Muscle layer of colon (tissue), 2 donors: ENCODE data around the gene RNF133.
"Not testable (repeated sequence)": the region's sequence is repeated elsewhere in the genome, so short reads cannot be mapped to it uniquely, and the experiment has no call there.

Source experiments
- H3K27ac ChIP-seq: one replicate; pipeline ENCODE4 v1.7.0; 2013; ENCODE audit warnings: low read depth, mild to moderate bottlenecking, low read length, moderate library complexity
- H3K27me3 ChIP-seq, 2 donors: one replicate each; pipeline ENCODE4 v1.7.0; 2013; ENCODE audit warnings: low read length in 2 of 2, mild to moderate bottlenecking in 2 of 2; ENCODE audit not compliant: insufficient read depth in 2 of 2, control insufficient read depth in 1 of 2
- H3K36me3 ChIP-seq: one replicate; pipeline ENCODE4 v1.7.0; 2013; ENCODE audit warnings: mild to moderate bottlenecking, low read length; ENCODE audit not compliant: insufficient read depth
- H3K4me1 ChIP-seq: one replicate; pipeline ENCODE4 v1.7.0; 2013; ENCODE audit warnings: mild to moderate bottlenecking, low read length; ENCODE audit not compliant: insufficient read depth
- H3K4me3 ChIP-seq, 2 donors: one replicate each; pipeline ENCODE4 v1.7.0; 2013; ENCODE audit warnings: low read length in 2 of 2, low read depth in 1 of 2, mild to moderate bottlenecking in 1 of 2, moderate library complexity in 1 of 2
- H3K9ac ChIP-seq: one replicate; pipeline ENCODE4 v1.7.0; 2013; ENCODE audit warnings: low read length
- H3K9me3 ChIP-seq: one replicate; pipeline ENCODE4 v1.7.0; 2013; ENCODE audit warnings: mild to moderate bottlenecking, low read length
- donor health status: abdominal sarcoma.
- donor health status: Adenocarcinoma of cecum.

The RNF133 gene

DNA sequence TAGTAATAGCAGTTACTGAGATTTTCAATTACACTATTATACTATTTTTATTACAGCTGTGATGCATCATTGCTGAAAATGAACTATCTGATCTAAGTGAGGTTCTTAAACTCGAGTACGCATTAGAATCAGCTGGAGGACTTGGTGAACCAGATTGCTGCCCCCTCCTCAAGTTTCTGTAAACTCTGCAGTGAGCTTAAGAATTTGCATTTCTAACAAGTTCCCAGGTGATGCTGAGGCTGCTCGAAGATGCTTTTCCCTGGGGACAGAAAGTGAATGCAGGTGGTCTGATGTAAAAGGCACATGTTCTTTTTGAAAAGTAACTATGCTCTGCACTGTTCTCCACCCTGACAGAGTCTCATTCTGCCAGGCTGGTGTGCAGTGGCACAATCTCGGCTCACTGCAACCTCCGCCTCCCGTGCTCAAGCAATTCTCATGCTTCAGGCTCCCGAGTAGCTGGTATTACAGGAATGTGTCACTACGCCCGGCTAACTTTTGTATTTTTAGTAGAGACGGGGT, 12.5 kb downstream of the RNF133 start:
- Histone ChIP-seq H3K4me1 (no peaks in the 10 kb centered on the region), H3K27me3 (no peaks in the 10 kb centered on the region), H3K36me3 (no peaks in the 10 kb centered on the region), H3K27ac (no peak overlapping the region), H3K9ac (no peak overlapping the region), H3K9me3 (no peaks in the 10 kb centered on the region), H3K4me3 (no peak overlapping the region)

GRCh38 chr7:122684504-122684903, 14.4 kb downstream of the RNF133 start:
- H3K9ac ChIP-seq = no peak overlapping the region
- H3K9me3 ChIP-seq = no peaks in the 10 kb centered on the region
- H3K27me3 ChIP-seq = no peaks in the 10 kb centered on the region
- no peak overlapping the region for H3K4me3 ChIP-seq
- no peaks in the 10 kb centered on the region for H3K36me3 ChIP-seq
- H3K4me1 ChIP-seq = no peaks in the 10 kb centered on the region
- no peak overlapping the region for H3K27ac ChIP-seq

DNA sequence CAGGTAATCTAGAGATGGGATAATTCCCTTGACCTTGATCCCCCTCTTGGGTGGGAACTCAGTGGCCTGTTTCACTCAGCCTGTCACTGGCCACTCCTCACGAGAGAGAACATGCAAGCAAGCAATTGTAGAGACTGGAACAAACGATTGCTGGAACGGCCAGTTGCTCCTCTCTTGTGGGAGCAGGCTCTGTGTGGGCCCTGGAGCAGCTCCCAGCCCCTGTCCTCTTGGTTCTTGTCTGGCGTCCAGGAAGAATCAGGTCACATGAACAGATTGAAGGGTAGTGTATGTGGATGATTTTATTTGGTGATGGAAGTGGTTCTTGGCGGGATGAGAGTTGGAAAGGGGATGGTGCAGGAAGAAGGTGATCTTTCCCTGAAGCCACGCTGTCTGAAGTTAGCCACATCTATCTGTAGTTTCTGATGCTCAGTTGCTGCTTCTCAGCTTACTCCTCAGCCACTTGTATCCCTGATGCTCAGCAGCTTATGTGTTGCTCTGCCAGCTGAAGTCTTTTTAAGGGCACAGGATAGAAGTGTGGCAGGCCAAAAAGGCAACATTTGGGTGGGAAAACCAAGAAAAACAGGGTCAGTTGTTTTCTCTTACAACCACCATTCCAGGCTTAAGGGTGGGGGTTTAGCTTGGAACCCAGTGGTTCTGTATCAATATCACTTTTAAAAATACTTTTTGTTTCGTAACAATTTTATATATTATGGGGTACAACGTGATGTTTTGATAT, 15.9 kb downstream of the RNF133 start:
- no peak overlapping the region for H3K9ac ChIP-seq
- H3K4me3 ChIP-seq = no peak overlapping the region
- no peaks in the 10 kb centered on the region for H3K9me3 ChIP-seq
- H3K27ac ChIP-seq = no peak overlapping the region
- H3K27me3 ChIP-seq = no peaks in the 10 kb centered on the region
- no peaks in the 10 kb centered on the region for H3K4me1 ChIP-seq
- no peaks in the 10 kb centered on the region for H3K36me3 ChIP-seq

- not testable (repeated sequence) for H3K27me3 ChIP-seq, H3K36me3 ChIP-seq, H3K9me3 ChIP-seq, H3K4me3 ChIP-seq, H3K27ac ChIP-seq, H3K4me1 ChIP-seq, H3K9ac ChIP-seq
Observed at GRCh38 chr7:122681186-122681585, 17.7 kb downstream of the RNF133 start.

DNA sequence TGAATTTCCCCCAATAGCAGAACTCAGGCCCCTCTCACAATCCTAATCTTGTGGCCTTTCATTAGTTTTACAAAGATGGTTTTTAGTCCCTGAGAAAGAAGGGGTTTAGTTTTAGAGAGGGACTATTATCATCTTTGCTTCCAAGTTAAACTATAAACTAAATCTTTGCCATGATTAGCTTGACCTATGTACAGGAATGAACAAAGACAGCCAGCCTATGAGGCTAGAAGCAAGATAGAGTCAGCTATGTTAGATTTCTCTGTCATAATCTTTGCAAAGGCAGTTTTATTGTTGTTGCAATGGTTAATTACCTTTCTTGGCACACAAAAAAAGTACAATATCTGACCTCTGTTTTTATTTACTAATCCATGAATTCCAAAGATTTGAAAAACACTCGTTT, 19.1 kb downstream of the RNF133 start:
- Histone ChIP-seq H3K27ac (no peak overlapping the region), H3K36me3 (no peaks in the 10 kb centered on the region), H3K9me3 (no peaks in the 10 kb centered on the region), H3K4me3 (no peak overlapping the region), H3K27me3 (no peaks in the 10 kb centered on the region), H3K4me1 (no peaks in the 10 kb centered on the region), H3K9ac (no peak overlapping the region)

DNA sequence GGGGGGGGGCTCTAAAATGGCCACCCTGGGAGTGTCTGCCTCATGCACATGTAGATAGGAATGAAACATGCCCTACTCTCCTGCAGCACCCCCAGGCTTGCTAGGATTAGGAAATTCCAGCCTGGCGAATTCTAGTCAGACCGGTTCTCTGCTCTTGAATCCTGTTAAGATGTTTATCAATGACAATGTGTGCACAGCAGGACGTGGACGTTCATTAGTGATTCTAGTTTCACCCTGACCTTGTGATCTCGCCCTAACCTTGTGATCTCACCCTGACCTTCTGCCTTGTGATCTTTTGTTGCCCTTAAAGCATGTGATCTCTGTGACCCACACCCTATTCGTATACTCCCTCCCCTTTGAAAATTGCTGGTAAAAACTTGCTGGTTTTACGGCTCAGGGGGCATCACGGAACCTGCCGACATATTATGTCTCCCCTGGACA, 19.6 kb downstream of the RNF133 start:
- not testable (repeated sequence) for H3K9me3 ChIP-seq, H3K27me3 ChIP-seq, H3K4me1 ChIP-seq, H3K36me3 ChIP-seq, H3K27ac ChIP-seq, H3K4me3 ChIP-seq, H3K9ac ChIP-seq

- no peak overlapping the region for H3K27ac ChIP-seq
Observed at GRCh38 chr7:122677149-122677548, 21.8 kb downstream of the RNF133 start.

DNA sequence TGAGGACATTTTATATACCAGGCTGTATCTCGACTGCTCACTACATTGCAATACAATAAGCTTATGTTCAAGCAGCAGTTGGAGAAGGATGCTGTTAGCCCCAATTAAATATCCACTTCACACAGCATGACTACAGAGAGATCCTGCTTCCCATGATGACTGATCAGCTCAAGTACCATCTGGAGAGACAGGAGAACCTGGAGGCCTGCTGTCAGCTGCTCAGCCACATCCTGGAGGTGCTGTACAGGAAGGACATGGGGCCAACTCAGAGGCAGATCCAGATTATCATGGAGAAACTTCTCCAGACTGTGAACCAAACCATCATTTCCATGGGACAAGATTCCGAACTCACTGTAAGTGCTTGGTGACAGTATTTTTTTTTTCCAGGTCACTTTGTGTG, 22.5 kb downstream of the RNF133 start:
- no peaks in the 10 kb centered on the region for H3K36me3 ChIP-seq
- H3K27ac ChIP-seq = no peak overlapping the region
- no peak overlapping the region for H3K9ac ChIP-seq
- no peaks in the 10 kb centered on the region for H3K9me3 ChIP-seq
- H3K27me3 ChIP-seq = no peaks in the 10 kb centered on the region
- H3K4me3 ChIP-seq = no peak overlapping the region
- no peaks in the 10 kb centered on the region for H3K4me1 ChIP-seq

More at GRCh38 chr7:122677149-122677548, 21.8 kb downstream of the RNF133 start:
- Histone ChIP-seq H3K27me3 (no peaks in the 10 kb centered on the region), H3K9ac (no peak overlapping the region), H3K4me3 (no peak overlapping the region), H3K9me3 (no peaks in the 10 kb centered on the region), H3K36me3 (no peaks in the 10 kb centered on the region), H3K4me1 (no peaks in the 10 kb centered on the region)

DNA sequence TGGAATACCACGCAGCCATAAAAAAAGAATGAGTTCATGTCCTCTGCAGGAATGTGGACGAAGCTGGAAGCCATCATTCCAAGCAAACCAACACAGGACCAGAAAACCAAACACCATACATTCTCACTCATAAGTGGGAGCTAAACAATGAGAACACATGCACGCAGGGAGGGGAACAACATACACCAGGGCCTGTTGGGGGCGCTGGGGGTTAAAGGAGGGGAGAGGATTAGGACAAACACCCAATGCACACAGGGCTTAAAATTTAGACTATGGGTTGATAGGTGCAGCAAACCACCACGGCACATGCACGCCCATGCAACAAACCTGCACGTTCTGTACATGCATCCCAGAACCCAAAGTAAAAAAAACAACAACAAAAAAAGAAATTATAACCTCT, 23.3 kb downstream of the RNF133 start:
- Histone ChIP-seq H3K36me3 (no peaks in the 10 kb centered on the region), H3K9ac (no peak overlapping the region), H3K9me3 (no peaks in the 10 kb centered on the region), H3K4me1 (no peaks in the 10 kb centered on the region), H3K27ac (no peak overlapping the region), H3K27me3 (no peaks in the 10 kb centered on the region), H3K4me3 (no peak overlapping the region)

- no peaks in the 10 kb centered on the region for H3K27me3 ChIP-seq
- no peaks in the 10 kb centered on the region for H3K36me3 ChIP-seq
- H3K9ac ChIP-seq = no peak overlapping the region
- no peak overlapping the region for H3K4me3 ChIP-seq
- no peak overlapping the region for H3K27ac ChIP-seq
- no peaks in the 10 kb centered on the region for H3K4me1 ChIP-seq
- H3K9me3 ChIP-seq = no peaks in the 10 kb centered on the region
Observed at GRCh38 chr7:122675011-122675410, 23.9 kb downstream of the RNF133 start.

GRCh38 chr7:122674502-122674901, 24.4 kb downstream of the RNF133 start:
- Histone ChIP-seq H3K36me3 (no peaks in the 10 kb centered on the region), H3K9ac (no peak overlapping the region), H3K27me3 (no peaks in the 10 kb centered on the region), H3K4me1 (no peaks in the 10 kb centered on the region), H3K27ac (no peak overlapping the region), H3K9me3 (no peaks in the 10 kb centered on the region), H3K4me3 (no peak overlapping the region)

DNA sequence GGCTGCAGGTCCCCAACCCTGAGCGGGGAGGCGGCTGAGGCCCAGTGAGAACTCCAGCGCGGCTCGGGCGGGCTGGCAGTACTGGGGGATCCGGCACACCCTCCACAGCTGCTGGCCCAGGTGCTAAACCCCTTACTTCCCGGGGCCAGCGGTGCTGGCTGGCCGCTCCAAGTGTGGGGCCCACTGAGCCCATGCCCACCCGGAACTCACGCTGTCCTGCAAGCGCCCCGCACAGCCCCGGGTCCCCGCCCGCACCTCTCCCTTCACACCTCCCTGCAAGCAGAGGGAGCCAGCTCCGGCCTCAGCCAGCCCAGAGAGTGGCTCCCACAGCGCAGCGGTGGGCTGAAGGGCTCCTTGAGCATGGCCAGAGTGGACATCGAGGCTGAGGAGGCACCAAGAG, 25.0 kb downstream of the RNF133 start:
- Histone ChIP-seq H3K4me3 (no peak overlapping the region), H3K4me1 (no peaks in the 10 kb centered on the region), H3K9me3 (no peaks in the 10 kb centered on the region), H3K27me3 (no peaks in the 10 kb centered on the region), H3K36me3 (no peaks in the 10 kb centered on the region), H3K27ac (no peak overlapping the region), H3K9ac (no peak overlapping the region)
